Heart left ventricle (tissue), 13 donors: ENCODE data around the gene C2CD4A.

ENCODE experiments used
- CTCF ChIP-seq, 12 donors: fragments of 200-600 bp; sonication (generic) in 4 of 12; IDR thresholded peaks; one replicate each; pipeline versions ENCODE4 v1.5.0 to v1.8.0; 2018 to 2022; ENCODE audit warnings: antibody characterized with exemption in 12 of 12, mild to moderate bottlenecking in 5 of 12
- POLR2A ChIP-seq, 2 donors: fragments of 450-650 bp; IDR thresholded peaks; one replicate each; pipeline ENCODE4 v1.6.1; 2017; ENCODE audit warnings: antibody characterized with exemption in 2 of 2, mild to moderate bottlenecking in 2 of 2, moderate library complexity in 2 of 2
- donor health status: ischemic (EF 13 %, LVEDD 7.1; RV severe dilation, severe dysfunction).
- donor health status: DM: no; HTN: yes; CAD: no.
- donor health status: DM: no; HTN: no; CAD: no.
- donor health status: ischemic (EF 25% LVEDD 6.9; RV normal size, moderate dysfunction).
- donor health status: ischemic (EF 25% LVEDD 5.7; RV mildly dilated, moderate dysfunction).
- donor health status: ischemic (EF 35%, LVEDD 5.7; RV mildly dilated, moderate dysfunction).
- donor health status: nonischemic (EF 11% LVEDD 7.7; RV severe dilation, severe dysfunction).
- donor health status: DM: yes; HTN: yes; CAD: no.
- donor health status: PGD.
- donor health status: ischemic (EF 29% LVEDD 5.4; RV normal size, mild dysfunction).
- donor health status: nonischemic (EF 23%, LVEDD 6.1; RV moderate dilation, normal function).

DNA sequence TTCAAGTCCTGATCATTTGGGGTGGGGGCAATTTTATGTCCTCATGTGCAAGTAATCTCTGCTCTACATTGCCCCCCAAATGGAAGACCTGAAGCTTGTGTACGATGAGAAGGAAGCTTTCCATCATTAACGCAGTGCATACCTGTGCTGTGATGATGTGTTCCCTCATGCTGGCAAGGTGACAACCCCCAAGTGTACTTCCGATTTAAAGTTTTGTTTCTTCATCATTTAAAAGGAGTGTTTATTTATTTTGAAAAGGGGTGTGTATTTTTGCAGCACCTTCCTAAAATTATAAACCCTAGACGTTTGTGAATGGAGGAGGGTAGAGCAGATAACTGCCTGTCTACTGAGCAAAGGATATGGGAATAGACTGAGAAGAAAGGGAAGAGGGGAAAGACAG, 45.3 kb downstream of the C2CD4A start:
- TF ChIP-seq POLR2A (IDR thresholded peaks at IDR 0.05) (no peak), CTCF (IDR thresholded peaks at IDR 0.05) (no peak)
